ENCODE measurements around the gene LHFPL2. TPM values are rescaled to one million over a fixed set of nuclear protein-coding genes. Genes with fewer than 3 reads are reported as not detected.

The LHFPL2 gene
- total RNA-seq, 1 experiment from 2014 or later = 17.9 TPM

- TF ChIP-seq SP1 (IDR thresholded peaks at IDR 0.05; ENCODE audit: low read depth) = no peak
Measured at GRCh38 chr5:78649211-78649695, 681 bp upstream of the LHFPL2 start (continued).

DNA sequence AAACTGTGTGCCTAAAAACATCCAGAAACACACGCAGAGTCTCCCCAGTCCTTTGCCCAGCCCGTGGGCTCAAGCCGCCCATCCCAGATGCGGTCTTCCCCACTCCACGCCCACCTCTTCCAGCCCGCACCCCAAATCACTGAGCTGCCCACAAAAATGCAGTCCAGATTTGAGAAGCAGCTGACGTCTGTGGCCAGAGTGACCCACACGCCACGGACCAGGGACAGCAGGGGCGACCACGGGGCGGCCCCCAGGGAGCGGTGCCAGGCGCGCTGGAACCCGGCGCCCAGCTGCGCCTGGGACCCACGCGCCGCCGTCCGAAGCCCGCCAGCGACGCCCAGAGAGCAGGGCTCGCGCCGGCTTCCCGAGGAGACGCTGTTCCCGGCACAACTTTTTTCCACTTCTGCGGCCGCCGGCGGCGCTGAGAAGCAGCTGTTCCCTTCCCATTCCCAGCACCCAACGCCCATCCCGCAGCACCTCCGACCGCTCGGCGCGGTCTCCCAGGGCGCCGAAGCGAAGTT, 674 bp downstream of the LHFPL2 start:
- no peak overlapping the region for H2AFZ ChIP-seq (ENCODE audit: low read depth, low read length, poor library complexity, severe bottlenecking)
- 0 out of 4 replicates have a peak, but pooled peaks cover 0 to 5% of the 10 kb centered on the region in 2 experiments for H3K36me3 ChIP-seq (ENCODE audit: control insufficient read depth in 1 of 2, insufficient read depth in 2 of 2, low read length in 2 of 2)
- peak overlapping the region; percentile 64 to 82 for H3K4me3 ChIP-seq (replicated peaks in 1 of 2; ENCODE audit: low read depth in 1 of 2, low read length in 2 of 2)
- BruUV-seq (replicated peaks) = no TSS peak
- intact Hi-C loops (cut with micrococcal nuclease) = loop anchor here (5.0 to 10.0 kb wide), 2 partner anchors 147 to 239 kb away; no protein-coding TSS in a partner anchor
- H3K79me2 ChIP-seq (ENCODE audit: insufficient read depth, low read length) = peaks cover 24% of the 10 kb centered on the region
- peak overlapping the region; percentile 73 for H3K27ac ChIP-seq (ENCODE audit: low read depth, low read length)
- RAD21 ChIA-PET (ENCODE audit: low non-redundant PET in 1 of 2, low total read pairs in 2 of 2, uncharacterized antibody in 2 of 2, unreplicated experiment in 2 of 2) = no interaction called here
- no peaks in the 10 kb centered on the region for H4K20me1 ChIP-seq (ENCODE audit: insufficient read depth)
- no peaks in the 10 kb centered on the region for H3K9me2 ChIP-seq (ENCODE audit: insufficient read depth)
- H3K4me1 ChIP-seq (ENCODE audit: control insufficient read depth in 1 of 2, insufficient read depth in 2 of 2, low read length in 2 of 2) = peaks cover 10 to 19% of the 10 kb centered on the region in 2 experiments
- peak; percentile 52 for ATAC-seq
- CTCF ChIA-PET = no interaction called here
- POLR2A ChIA-PET = interaction anchor here (1.4 kb wide), 1 partner anchor 52 kb away, joined by 3 read pairs; no protein-coding TSS in a partner anchor
- H3K9me3 ChIP-seq (ENCODE audit: control insufficient read depth in 1 of 2, insufficient read depth in 1 of 2, low read depth in 1 of 2, low read length in 2 of 2) = no peaks in the 10 kb centered on the region
- peak overlapping the region; percentile 81 for H3K9ac ChIP-seq (ENCODE audit: low read length)
- DNase-seq (ENCODE audit: low read depth, low spot score) = no peak
- H3K27me3 ChIP-seq (ENCODE audit: insufficient read depth, low read length) = no peaks in the 10 kb centered on the region
- H3K4me2 ChIP-seq (ENCODE audit: low read length) = peak overlapping the region; percentile 93
- TF ChIP-seq RAD21 (IDR thresholded peaks at IDR 0.05; ENCODE audit: low read depth) (peak; percentile 26; the same call in 1 of the 2 replicates), POLR2AphosphoS5 (IDR thresholded peaks at IDR 0.05; ENCODE audit: low read depth, low read length) (no peak)

DNA sequence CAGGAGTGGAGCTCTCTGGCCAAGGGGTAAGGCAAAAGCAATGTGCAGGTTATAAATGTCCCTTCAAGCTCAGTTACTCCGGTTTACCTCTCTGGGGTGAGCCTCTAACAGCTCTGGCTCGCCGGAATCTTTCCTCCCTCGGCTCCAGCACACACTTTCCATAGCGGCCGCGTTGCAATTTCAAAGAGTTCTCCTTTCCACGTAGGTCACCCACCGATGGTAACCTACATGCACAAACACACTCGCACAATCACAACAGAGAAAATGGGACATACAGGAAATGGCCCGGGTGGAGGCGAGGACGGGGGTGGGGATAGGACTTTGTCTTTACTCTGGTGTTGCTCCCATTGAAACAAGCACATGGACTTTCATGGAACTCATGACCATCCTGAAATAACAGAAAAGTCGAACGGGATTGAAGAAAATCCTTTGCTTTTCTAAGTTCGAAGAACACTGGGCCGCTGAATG, 1.2 kb downstream of the LHFPL2 start:
- ChIA-PET POLR2A (interaction anchor here (1.4 kb wide), 1 partner anchor 52 kb away, joined by 3 read pairs; no protein-coding TSS in a partner anchor), CTCF (no interaction called here)
- no TSS peak for BruUV-seq (replicated peaks)
- no peak for TF ChIP-seq CEBPB (IDR thresholded peaks at IDR 0.05; ENCODE audit: low read depth)
- TF ChIP-seq EZH2phosphoT487 (IDR thresholded peaks at IDR 0.05; ENCODE audit: borderline replicate concordance) = no peak
- no peak for TF ChIP-seq ZNF274 (IDR thresholded peaks at IDR 0.05; ENCODE audit: low read depth, low read length)
- no peak for TF ChIP-seq CBX3 (IDR thresholded peaks at IDR 0.05; ENCODE audit: low read depth)
- no peak for TF ChIP-seq EGR1 (IDR thresholded peaks at IDR 0.05; ENCODE audit: low read depth)
- TF ChIP-seq POLR2A (IDR thresholded peaks at IDR 0.05; ENCODE audit: borderline replicate concordance, extremely low read depth, insufficient read depth, insufficient read length) = no peak
- no peak for TF ChIP-seq SIN3A (IDR thresholded peaks at IDR 0.05; ENCODE audit: low read depth)
- no peak for TF ChIP-seq JUND (IDR thresholded peaks at IDR 0.05)
- no peak for TF ChIP-seq FOSL1 (IDR thresholded peaks at IDR 0.05; ENCODE audit: low read depth)
- no peak for TF ChIP-seq POLR2AphosphoS5 (IDR thresholded peaks at IDR 0.05; ENCODE audit: low read depth, low read length)
- TF ChIP-seq TCF7L2 (IDR thresholded peaks at IDR 0.05; ENCODE audit: borderline replicate concordance, extremely low read depth, insufficient read depth, insufficient read length) = no peak
- TF ChIP-seq ZBTB33 (IDR thresholded peaks at IDR 0.05; ENCODE audit: extremely low read depth, insufficient replicate concordance, low read length) = no peak
- TF ChIP-seq, protein P1, sequence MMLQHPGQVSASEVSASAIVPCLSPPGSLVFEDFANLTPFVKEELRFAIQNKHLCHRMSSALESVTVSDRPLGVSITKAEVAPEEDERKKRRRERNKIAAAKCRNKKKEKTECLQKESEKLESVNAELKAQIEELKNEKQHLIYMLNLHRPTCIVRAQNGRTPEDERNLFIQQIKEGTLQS (IDR thresholded peaks at IDR 0.05) = no peak
- TF ChIP-seq SP1 (IDR thresholded peaks at IDR 0.05; ENCODE audit: low read depth) = no peak

More for the DNA sequence above, 1.2 kb downstream of the LHFPL2 start:
- no peak for DNase-seq (ENCODE audit: low read depth, low spot score)
- Histone ChIP-seq H3K9ac (ENCODE audit: low read length) (peak overlapping the region; percentile 81), H3K9me3 (ENCODE audit: control insufficient read depth in 1 of 2, insufficient read depth in 1 of 2, low read depth in 1 of 2, low read length in 2 of 2) (no peaks in the 10 kb centered on the region), H2AFZ (ENCODE audit: low read depth, low read length, poor library complexity, severe bottlenecking) (no peak overlapping the region), H3K27me3 (ENCODE audit: insufficient read depth, low read length) (no peaks in the 10 kb centered on the region), H3K27ac (ENCODE audit: low read depth, low read length) (peak overlapping the region; percentile 73; the same call in 1 of the 2 replicates), H3K4me3 (replicated peaks in 1 of 2; ENCODE audit: low read depth in 1 of 2, low read length in 2 of 2) (peak overlapping the region; percentile 64 to 82), H4K20me1 (ENCODE audit: insufficient read depth) (no peaks in the 10 kb centered on the region), H3K79me2 (ENCODE audit: insufficient read depth, low read length) (peaks cover 24% of the 10 kb centered on the region), H3K4me1 (ENCODE audit: control insufficient read depth in 1 of 2, insufficient read depth in 2 of 2, low read length in 2 of 2) (peaks cover 10 to 19% of the 10 kb centered on the region in 2 experiments), H3K36me3 (ENCODE audit: control insufficient read depth in 1 of 2, insufficient read depth in 2 of 2, low read length in 2 of 2) (0 out of 4 replicates have a peak, but pooled peaks cover 0 to 5% of the 10 kb centered on the region in 2 experiments), H3K9me2 (ENCODE audit: insufficient read depth) (no peaks in the 10 kb centered on the region), H3K4me2 (ENCODE audit: low read length) (peak overlapping the region; percentile 93)
- RAD21 ChIA-PET (ENCODE audit: low non-redundant PET in 1 of 2, low total read pairs in 2 of 2, uncharacterized antibody in 2 of 2, unreplicated experiment in 2 of 2) = no interaction called here
- intact Hi-C loops (cut with micrococcal nuclease) = loop anchor here (5.0 to 10.0 kb wide), 2 partner anchors 147 to 240 kb away; no protein-coding TSS in a partner anchor
- ATAC-seq = no peak
